Activated CD8-positive, alpha-beta T cell treated with anti-CD3 and anti-CD28 coated beads, Interleukin-2, amount 10 ng/mL, durations not matched to agents 7 days and 5 days (primary cell): Measurements from ENCODE around the gene MRPL21. TPM values are rescaled to one million over a fixed set of nuclear protein-coding genes. Genes with fewer than 3 reads are reported as not detected.
"Not testable (repeated sequence)": the region's sequence is repeated elsewhere in the genome, so short reads cannot be mapped to it uniquely, and the experiment has no call there.

Experiments used
- ATAC-seq: fragments of 150-1000 bp; cut with Tn5 transposase; one replicate; pipeline ENCODE4 v1.10.0; 2021; ENCODE audit warnings: moderate library complexity
- CTCF ChIA-PET: fragments of 350-600 bp; sonication (Branson Sonifier 250); formaldehyde crosslinking; loops from one replicate; lab custom pipeline; 2021; ENCODE audit warnings: antibody characterized with exemption; lab: Charles Lee
- POLR2A ChIA-PET: fragments of 350-600 bp; sonication (Branson Sonifier 250); formaldehyde crosslinking; loops from one replicate; lab custom pipeline; 2021; ENCODE audit warnings: antibody characterized with exemption; lab: Charles Lee
- DNase-seq: peaks from one replicate; pipeline ENCODE4 v3.0.0-alpha.2; 2020
- H3K27ac Mint-ChIP-seq: one replicate; pipeline ENCODE4 v1.8.0; 2021; ENCODE audit warnings: mild to moderate bottlenecking, mixed read lengths
- H3K27me3 Mint-ChIP-seq: one replicate; pipeline ENCODE4 v1.8.0; 2021; ENCODE audit warnings: low read depth, mixed read lengths
- H3K36me3 Mint-ChIP-seq: one replicate; pipeline ENCODE4 v1.8.0; 2021; ENCODE audit warnings: low read depth, mixed read lengths
- H3K4me1 Mint-ChIP-seq: one replicate; pipeline ENCODE4 v1.8.0; 2021; ENCODE audit warnings: low read depth, mixed read lengths
- H3K4me3 Mint-ChIP-seq: one replicate; pipeline ENCODE4 v1.8.0; 2021; ENCODE audit warnings: mild to moderate bottlenecking, mixed read lengths
- H3K9me3 Mint-ChIP-seq: one replicate; pipeline ENCODE4 v1.8.0; 2022; ENCODE audit warnings: mixed read lengths; ENCODE audit not compliant: insufficient read depth
- total RNA-seq, 2 experiments: library from RNA; stranded (reverse); gene quantifications; one replicate each; pipeline ENCODE4 v1.2.3, GENCODE V29; 2021

MRPL21 gene
- total RNA-seq, 2 experiments from 2014 or later = 64.9 to 69.0 TPM

- DNase-seq (no peak), ATAC-seq (no peak)
- Mint-ChIP-seq H3K4me3 (no peak overlapping the region), H3K27me3 (no peaks in the 10 kb centered on the region), H3K9me3 (no peaks in the 10 kb centered on the region), H3K4me1 (peaks cover 5% of the 10 kb centered on the region), H3K36me3 (peaks cover 33% of the 10 kb centered on the region), H3K27ac (no peak overlapping the region)
- ChIA-PET POLR2A (no interaction called here), CTCF (no interaction called here)
Observed at GRCh38 chr11:68896171-68896959, 7.3 kb downstream of the MRPL21 start.

DNA sequence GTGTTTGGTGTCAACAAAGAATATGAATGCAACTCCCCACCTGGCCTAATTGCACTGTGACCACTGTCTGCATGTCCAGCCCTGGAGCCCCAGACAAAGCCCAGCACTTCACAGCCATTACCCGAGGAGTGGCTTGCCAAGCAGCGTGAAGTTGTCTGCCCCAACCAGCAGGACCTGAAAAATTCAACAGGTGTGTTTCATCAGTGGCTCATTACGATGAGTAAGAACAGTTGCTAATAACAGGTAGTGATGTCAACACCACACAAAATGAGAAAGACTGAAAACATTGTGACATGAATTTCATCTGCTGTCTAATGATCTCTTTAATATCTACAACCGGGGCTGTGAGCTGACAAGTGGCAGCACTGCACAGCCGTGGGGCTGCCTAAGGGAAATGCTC, 10.3 kb downstream of the MRPL21 start:
- ATAC-seq (no peak), DNase-seq (no peak)
- no peak overlapping the region for H3K4me3 Mint-ChIP-seq
- H3K36me3 Mint-ChIP-seq = peaks cover 38% of the 10 kb centered on the region
- no peak overlapping the region for H3K27ac Mint-ChIP-seq
- no peaks in the 10 kb centered on the region for H3K9me3 Mint-ChIP-seq
- no peaks in the 10 kb centered on the region for H3K27me3 Mint-ChIP-seq
- POLR2A ChIA-PET = no interaction called here
- H3K4me1 Mint-ChIP-seq = no peaks in the 10 kb centered on the region
- CTCF ChIA-PET = no interaction called here

DNA sequence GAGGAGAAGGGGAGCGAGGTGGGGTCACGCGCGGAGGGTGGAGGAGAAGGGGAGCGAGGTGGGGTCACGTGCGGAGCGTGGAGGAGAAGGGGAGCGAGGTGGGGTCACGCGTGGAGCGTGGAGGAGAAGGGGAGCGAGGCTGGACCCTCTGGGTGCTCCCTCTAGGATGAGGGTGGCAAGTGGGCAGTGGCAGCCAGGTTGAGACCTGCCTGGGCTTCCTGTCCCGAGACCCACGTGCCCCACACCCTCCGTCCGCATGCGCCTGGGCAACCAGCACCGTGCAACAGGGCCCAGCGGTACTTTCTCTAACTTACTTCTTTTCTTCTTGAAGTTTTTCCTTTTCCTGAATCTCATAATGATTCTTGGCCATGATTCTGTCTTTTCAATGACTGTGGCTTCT, 11.1 kb downstream of the MRPL21 start:
- no peak overlapping the region for H3K4me3 Mint-ChIP-seq
- H3K4me1 Mint-ChIP-seq = no peaks in the 10 kb centered on the region
- H3K9me3 Mint-ChIP-seq = no peaks in the 10 kb centered on the region
- no peak overlapping the region for H3K27ac Mint-ChIP-seq
- ChIA-PET CTCF (no interaction called here), POLR2A (no interaction called here)
- no peaks in the 10 kb centered on the region for H3K27me3 Mint-ChIP-seq
- DNase-seq = no peak
- no peak for ATAC-seq
- H3K36me3 Mint-ChIP-seq = peaks cover 33% of the 10 kb centered on the region

GRCh38 chr11:68891351-68891948, 12.2 kb downstream of the MRPL21 start:
- Mint-ChIP-seq H3K36me3 (peaks cover 32% of the 10 kb centered on the region), H3K27me3 (no peaks in the 10 kb centered on the region), H3K4me3 (no peak overlapping the region), H3K4me1 (no peaks in the 10 kb centered on the region), H3K9me3 (no peaks in the 10 kb centered on the region), H3K27ac (no peak overlapping the region)
- ChIA-PET CTCF (no interaction called here), POLR2A (no interaction called here)
- ATAC-seq (no peak), DNase-seq (no peak)

DNA sequence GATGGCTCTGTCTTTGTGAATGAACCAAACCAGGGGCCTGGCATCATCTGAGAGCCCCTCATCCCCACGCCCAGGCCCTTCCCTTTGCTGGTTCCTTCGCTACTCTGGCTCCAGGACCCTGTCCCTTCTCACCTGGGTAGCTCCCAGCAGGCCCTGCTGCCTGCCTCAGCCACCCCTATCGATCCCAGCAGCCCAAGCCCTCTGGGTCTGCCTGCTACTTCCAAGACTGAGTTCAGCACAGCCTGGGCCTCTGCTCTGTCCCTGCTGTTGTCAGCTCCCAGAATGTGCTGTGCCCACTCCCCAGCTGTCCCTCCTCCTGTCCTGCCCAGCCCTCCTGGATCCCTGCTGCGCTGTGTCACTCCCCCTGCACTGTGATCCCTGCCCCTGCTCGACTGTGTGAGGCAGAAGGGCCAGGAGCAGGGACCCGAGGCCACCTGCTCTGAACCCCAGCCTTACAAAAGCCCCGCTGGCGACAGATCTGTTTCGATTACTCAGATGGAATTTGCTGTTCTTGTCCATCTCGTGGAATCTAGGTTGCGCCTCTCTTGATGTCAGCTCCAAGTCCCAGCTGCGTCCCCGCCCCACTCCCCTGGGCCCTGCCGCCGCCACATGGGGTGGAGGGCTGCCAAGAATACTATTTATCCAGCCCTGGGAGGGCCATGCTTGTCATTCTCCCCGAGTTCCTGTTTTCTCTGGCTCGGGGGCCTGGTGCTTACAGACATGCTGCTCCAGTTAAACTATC, 13.0 kb downstream of the MRPL21 start:
- POLR2A ChIA-PET = no interaction called here
- no peak overlapping the region for H3K27ac Mint-ChIP-seq
- no peaks in the 10 kb centered on the region for H3K9me3 Mint-ChIP-seq
- H3K36me3 Mint-ChIP-seq = peaks cover 27% of the 10 kb centered on the region
- ATAC-seq = no peak
- CTCF ChIA-PET = no interaction called here
- H3K27me3 Mint-ChIP-seq = no peaks in the 10 kb centered on the region
- DNase-seq = no peak
- no peak overlapping the region for H3K4me3 Mint-ChIP-seq
- no peaks in the 10 kb centered on the region for H3K4me1 Mint-ChIP-seq

DNA sequence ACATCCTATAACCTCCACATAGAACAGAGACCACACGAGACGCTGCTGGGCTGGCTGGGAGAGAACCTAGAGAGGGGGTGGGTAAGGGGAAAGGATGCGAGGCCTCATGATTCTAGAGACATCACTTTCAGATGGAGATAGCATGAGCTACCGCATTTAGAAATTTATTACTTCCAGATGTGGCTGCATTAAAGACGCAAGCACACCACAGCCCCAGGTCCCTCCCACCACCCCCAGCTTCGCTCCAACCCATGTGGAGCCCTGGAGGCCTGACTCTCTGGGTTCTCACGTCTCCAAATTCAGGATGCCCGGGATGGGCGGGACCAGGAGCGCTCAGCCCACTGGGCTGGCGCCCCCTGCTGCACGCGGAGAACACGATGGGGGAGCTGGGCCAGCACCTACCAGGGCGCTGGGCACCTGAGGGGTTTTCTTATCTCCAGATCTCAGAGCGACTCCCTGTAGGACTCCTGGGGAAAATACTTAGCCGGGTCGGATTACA, 13.6 kb downstream of the MRPL21 start:
- peaks cover 27% of the 10 kb centered on the region for H3K36me3 Mint-ChIP-seq
- H3K9me3 Mint-ChIP-seq = no peaks in the 10 kb centered on the region
- ATAC-seq (no peak), DNase-seq (no peak)
- ChIA-PET POLR2A (no interaction called here), CTCF (no interaction called here)
- no peaks in the 10 kb centered on the region for H3K4me1 Mint-ChIP-seq
- H3K27me3 Mint-ChIP-seq = no peaks in the 10 kb centered on the region
- no peak overlapping the region for H3K4me3 Mint-ChIP-seq
- H3K27ac Mint-ChIP-seq = no peak overlapping the region

- H3K27me3 Mint-ChIP-seq, POLR2A ChIA-PET, CTCF ChIA-PET, H3K27ac Mint-ChIP-seq, H3K4me1 Mint-ChIP-seq, H3K36me3 Mint-ChIP-seq, H3K9me3 Mint-ChIP-seq, ATAC-seq, H3K4me3 Mint-ChIP-seq, DNase-seq: not testable (repeated sequence)
Observed at GRCh38 chr11:68884827-68885226, 18.8 kb downstream of the MRPL21 start.

DNA sequence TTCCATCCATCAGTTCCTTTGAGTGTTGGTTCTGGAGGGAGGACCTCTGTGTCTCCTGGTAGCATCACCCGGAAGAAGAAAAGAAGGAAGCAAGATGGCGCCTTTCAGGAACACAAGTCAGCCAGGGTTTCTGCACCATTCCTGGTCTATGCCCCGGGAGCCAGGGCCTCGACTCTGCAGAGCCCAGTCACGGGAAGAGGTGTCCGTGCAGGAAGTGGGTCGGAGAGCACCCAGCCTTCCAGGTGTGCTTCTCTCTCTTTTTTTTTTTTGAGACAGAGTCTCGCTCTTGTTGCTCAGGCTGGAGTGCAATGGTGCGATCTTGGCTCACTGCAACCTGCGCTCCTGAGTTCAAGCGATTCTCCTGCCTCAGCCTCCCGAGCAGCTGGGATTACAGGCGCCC, 21.2 kb downstream of the MRPL21 start:
- no peaks in the 10 kb centered on the region for H3K27me3 Mint-ChIP-seq
- no peak overlapping the region for H3K4me3 Mint-ChIP-seq
- ChIA-PET CTCF (no interaction called here), POLR2A (no interaction called here)
- no peak overlapping the region for H3K27ac Mint-ChIP-seq
- no peaks in the 10 kb centered on the region for H3K4me1 Mint-ChIP-seq
- peaks cover 5% of the 10 kb centered on the region for H3K36me3 Mint-ChIP-seq
- no peak for ATAC-seq
- no peak for DNase-seq
- no peaks in the 10 kb centered on the region for H3K9me3 Mint-ChIP-seq

GRCh38 chr11:68881320-68881719, 22.3 kb downstream of the MRPL21 start:
- Mint-ChIP-seq H3K36me3 (peaks cover 2% of the 10 kb centered on the region), H3K9me3 (no peaks in the 10 kb centered on the region), H3K4me3 (no peak overlapping the region), H3K27me3 (no peaks in the 10 kb centered on the region), H3K27ac (no peak overlapping the region), H3K4me1 (no peaks in the 10 kb centered on the region)
- ATAC-seq (no peak), DNase-seq (no peak)
- ChIA-PET CTCF (no interaction called here), POLR2A (no interaction called here)

DNA sequence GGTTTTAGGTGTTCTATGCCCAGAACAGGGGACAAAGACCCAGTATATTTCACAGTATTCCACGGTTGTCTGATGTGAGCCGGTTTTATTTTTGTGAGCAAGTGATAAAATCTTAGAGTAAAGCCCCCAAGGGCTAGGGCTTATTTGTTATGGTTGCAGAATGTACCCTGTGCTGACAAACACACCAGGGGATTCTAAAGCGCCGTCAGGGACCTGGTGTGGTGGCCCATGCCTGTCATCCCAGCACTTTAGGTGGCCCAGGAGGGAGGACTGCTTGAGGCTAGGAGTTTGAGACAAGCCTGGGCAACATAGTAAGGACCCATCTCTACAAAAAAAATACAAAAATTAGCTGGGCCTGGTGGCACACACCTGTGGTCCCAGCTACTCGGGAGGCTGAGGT, 22.8 kb downstream of the MRPL21 start:
- Mint-ChIP-seq H3K9me3 (no peaks in the 10 kb centered on the region), H3K27ac (no peak overlapping the region), H3K27me3 (no peaks in the 10 kb centered on the region), H3K4me3 (no peak overlapping the region), H3K4me1 (peaks cover under 1% of the 10 kb centered on the region), H3K36me3 (peaks cover 2% of the 10 kb centered on the region)
- CTCF ChIA-PET = no interaction called here
- DNase-seq (no peak), ATAC-seq (no peak)
- POLR2A ChIA-PET = no interaction called here

GRCh38 chr11:68878022-68878421, 25.6 kb downstream of the MRPL21 start:
- Mint-ChIP-seq H3K4me1 (peaks cover 7% of the 10 kb centered on the region), H3K9me3 (no peaks in the 10 kb centered on the region), H3K36me3 (no peaks in the 10 kb centered on the region), H3K4me3 (no peak overlapping the region), H3K27ac (no peak overlapping the region), H3K27me3 (peaks cover 4% of the 10 kb centered on the region)
- ChIA-PET POLR2A (no interaction called here), CTCF (no interaction called here)
- DNase-seq (no peak), ATAC-seq (no peak)
